PC-9 (cell line): ENCODE data around the gene PTPRF.

Source experiments
- EZH2 ChIP-seq: fragments of 200-600 bp; sonication (generic); IDR thresholded peaks from 2 replicates; pipeline ENCODE4 v1.8.0; 2017; ENCODE audit warnings: antibody characterized with exemption, low read depth
- TF ChIP-seq, protein P1 (sequence below): fragments of 200-600 bp; sonication (generic); conservative IDR thresholded peaks from 2 replicates; pipeline ENCODE4 v1.6.1; 2017; ENCODE audit warnings: mixed run types, antibody characterized with exemption, mild to moderate bottlenecking, moderate library complexity

DNA sequence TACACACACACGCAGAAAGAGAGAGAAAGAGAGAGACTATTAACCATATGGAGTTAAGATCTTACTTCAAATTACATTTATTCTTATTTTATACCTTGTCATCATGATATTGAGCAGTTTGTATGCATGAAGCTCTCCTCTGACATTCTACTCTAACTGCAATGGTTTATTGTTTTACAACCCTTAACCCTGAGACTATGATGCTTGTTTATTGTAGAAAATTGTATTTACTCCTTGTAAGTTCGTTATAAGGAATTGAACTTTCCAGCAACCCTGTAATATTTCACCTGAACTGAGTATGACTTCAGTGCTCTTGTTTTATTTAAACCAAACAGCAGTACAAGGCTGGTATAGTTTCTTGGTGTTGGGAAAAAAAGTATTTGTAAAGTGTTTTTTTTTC, 18.6 kb upstream of the PTPRF start:
- TF ChIP-seq, protein P1, sequence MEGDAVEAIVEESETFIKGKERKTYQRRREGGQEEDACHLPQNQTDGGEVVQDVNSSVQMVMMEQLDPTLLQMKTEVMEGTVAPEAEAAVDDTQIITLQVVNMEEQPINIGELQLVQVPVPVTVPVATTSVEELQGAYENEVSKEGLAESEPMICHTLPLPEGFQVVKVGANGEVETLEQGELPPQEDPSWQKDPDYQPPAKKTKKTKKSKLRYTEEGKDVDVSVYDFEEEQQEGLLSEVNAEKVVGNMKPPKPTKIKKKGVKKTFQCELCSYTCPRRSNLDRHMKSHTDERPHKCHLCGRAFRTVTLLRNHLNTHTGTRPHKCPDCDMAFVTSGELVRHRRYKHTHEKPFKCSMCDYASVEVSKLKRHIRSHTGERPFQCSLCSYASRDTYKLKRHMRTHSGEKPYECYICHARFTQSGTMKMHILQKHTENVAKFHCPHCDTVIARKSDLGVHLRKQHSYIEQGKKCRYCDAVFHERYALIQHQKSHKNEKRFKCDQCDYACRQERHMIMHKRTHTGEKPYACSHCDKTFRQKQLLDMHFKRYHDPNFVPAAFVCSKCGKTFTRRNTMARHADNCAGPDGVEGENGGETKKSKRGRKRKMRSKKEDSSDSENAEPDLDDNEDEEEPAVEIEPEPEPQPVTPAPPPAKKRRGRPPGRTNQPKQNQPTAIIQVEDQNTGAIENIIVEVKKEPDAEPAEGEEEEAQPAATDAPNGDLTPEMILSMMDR = no peak
- no peak for TF ChIP-seq EZH2
